Cardiac fibroblast (primary cell): ENCODE results near the gene TEDC2.

Source experiments
- DNase-seq, 2 donors: peaks; one replicate each; pipeline versions ENCODE4 v3.0.0 to v3.0.0-alpha.2; 2010; ENCODE audit warnings: low read depth in 2 of 2
- H3K4me3 ChIP-seq, 2 donors: replicated peaks in 1 of 2; 1 replicate in 1 of 2; 2 replicates in 1 of 2; pipeline ENCODE4 v1.5.1; 2011; ENCODE audit warnings: low read depth in 2 of 2, low read length in 2 of 2, mild to moderate bottlenecking in 2 of 2, moderate library complexity in 1 of 2
- TF ChIP-seq, protein P1 (sequence below): IDR thresholded peaks from one replicate; pipeline ENCODE4 v1.5.1; 2011; ENCODE audit warnings: low read depth, mild to moderate bottlenecking, low read length, inconsistent platforms

TEDC2 gene

GRCh38 chr16:2495041-2495440 lies 35.1 kb downstream of the TEDC2 start:
- TF ChIP-seq, protein P1, sequence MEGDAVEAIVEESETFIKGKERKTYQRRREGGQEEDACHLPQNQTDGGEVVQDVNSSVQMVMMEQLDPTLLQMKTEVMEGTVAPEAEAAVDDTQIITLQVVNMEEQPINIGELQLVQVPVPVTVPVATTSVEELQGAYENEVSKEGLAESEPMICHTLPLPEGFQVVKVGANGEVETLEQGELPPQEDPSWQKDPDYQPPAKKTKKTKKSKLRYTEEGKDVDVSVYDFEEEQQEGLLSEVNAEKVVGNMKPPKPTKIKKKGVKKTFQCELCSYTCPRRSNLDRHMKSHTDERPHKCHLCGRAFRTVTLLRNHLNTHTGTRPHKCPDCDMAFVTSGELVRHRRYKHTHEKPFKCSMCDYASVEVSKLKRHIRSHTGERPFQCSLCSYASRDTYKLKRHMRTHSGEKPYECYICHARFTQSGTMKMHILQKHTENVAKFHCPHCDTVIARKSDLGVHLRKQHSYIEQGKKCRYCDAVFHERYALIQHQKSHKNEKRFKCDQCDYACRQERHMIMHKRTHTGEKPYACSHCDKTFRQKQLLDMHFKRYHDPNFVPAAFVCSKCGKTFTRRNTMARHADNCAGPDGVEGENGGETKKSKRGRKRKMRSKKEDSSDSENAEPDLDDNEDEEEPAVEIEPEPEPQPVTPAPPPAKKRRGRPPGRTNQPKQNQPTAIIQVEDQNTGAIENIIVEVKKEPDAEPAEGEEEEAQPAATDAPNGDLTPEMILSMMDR, result no peak
- DNase-seq, result no peak

GRCh38 chr16:2496223-2497115 lies 36.6 kb downstream of the TEDC2 start:
- no peak for DNase-seq
- TF ChIP-seq, protein P1, result no peak
- H3K4me3 ChIP-seq, result no peak overlapping the region

More at GRCh38 chr16:2495041-2495440, 35.1 kb downstream of the TEDC2 start:
- no peak overlapping the region for H3K4me3 ChIP-seq

- H3K4me3 ChIP-seq, result no peak overlapping the region
- DNase-seq, result peak; percentile 54 to 55
- TF ChIP-seq, protein P1, result no peak
These were observed 37.3 kb downstream of the TEDC2 start for GRCh38 chr16:2497116-2497630.

DNA sequence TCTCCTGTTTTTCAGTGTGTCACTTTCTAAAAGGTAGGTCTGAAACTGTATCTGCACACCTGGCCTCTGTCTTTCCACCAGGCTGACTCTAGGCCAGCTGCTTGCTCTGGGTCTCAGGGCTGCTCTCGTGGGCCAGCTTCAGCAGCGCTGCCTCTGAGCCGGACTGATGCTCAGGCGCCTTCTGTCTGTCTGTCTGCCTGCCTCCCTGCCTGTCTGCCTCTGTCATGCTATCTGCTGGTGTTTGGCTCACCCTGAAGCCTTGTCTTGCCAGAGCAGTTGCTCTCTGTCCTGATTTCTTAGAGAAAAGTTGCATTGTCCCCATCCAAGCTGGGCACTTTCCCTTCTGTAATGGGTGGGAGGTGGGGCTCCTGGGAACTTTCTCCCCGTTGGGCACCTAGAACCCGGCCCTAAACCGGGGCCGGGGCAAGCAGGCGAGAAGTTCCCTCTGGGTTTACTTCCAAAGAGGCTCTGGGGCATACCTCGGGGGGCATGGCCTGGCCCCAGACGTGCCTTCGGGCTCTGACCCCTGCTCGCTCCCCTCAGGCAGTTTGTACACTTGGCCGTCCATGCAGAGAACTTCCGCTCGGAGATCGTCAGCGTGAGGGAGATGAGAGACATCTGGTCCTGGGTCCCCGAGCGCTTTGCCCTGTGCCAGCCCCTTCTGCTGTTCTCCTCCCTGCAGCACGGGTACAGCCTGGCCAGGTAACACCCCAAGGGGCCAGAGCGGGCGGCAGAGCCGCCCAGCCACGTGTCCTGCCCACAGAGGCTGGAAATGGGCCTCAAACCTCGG lies 38.0 kb downstream of the TEDC2 start:
- no peak overlapping the region for H3K4me3 ChIP-seq
- no peak for DNase-seq
- TF ChIP-seq, protein P1, result no peak

GRCh38 chr16:2498531-2499253 lies 38.8 kb downstream of the TEDC2 start:
- H3K4me3 ChIP-seq, result no peak overlapping the region
- TF ChIP-seq, protein P1, result no peak
- no peak for DNase-seq

GRCh38 chr16:2499454-2499853 lies 39.5 kb downstream of the TEDC2 start:
- TF ChIP-seq, protein P1, result no peak
- no peak overlapping the region for H3K4me3 ChIP-seq
- no peak for DNase-seq
